Stimulated activated effector memory CD8-positive, alpha-beta T cell treated with anti-CD3 and anti-CD28 coated beads, Interleukin-12 subunit alpha, Interleukin-12 subunit beta, amount 100 ng/mL, for 72 hours (primary cell): ENCODE results near the gene ERG.

ENCODE experiments used
- ATAC-seq: fragments of 150-1000 bp; cut with Tn5 transposase; 2 replicates; pipeline ENCODE4 v1.10.0; 2021
- DNase-seq, 2 donors: peaks; one replicate each; pipeline ENCODE4 v3.0.0; 2021 to 2022; ENCODE audit warnings: low spot score in 2 of 2
- H3K27ac Mint-ChIP-seq: one replicate; pipeline ENCODE4 v1.8.0; 2022; ENCODE audit warnings: mild to moderate bottlenecking, mixed read lengths
- H3K36me3 Mint-ChIP-seq: one replicate; pipeline ENCODE4 v1.8.0; 2022; ENCODE audit warnings: mild to moderate bottlenecking, mixed read lengths
- H3K4me1 Mint-ChIP-seq: one replicate; pipeline ENCODE4 v1.8.0; 2022; ENCODE audit warnings: mixed read lengths
- H3K4me3 Mint-ChIP-seq: one replicate; pipeline ENCODE4 v1.8.0; 2022; ENCODE audit warnings: mild to moderate bottlenecking, mixed read lengths
- H3K9me3 Mint-ChIP-seq: one replicate; pipeline ENCODE4 v1.8.0; 2022; ENCODE audit warnings: mixed read lengths

The ERG gene

GRCh38 chr21:38440746-38441145 lies 57.5 kb downstream of the ERG start:
- Mint-ChIP-seq H3K36me3 (no peaks in the 10 kb centered on the region), H3K4me1 (no peaks in the 10 kb centered on the region), H3K4me3 (no peak overlapping the region), H3K9me3 (no peaks in the 10 kb centered on the region), H3K27ac (no peak overlapping the region)
- DNase-seq (no peak), ATAC-seq (no peak)

GRCh38 chr21:38439957-38440356 lies 58.3 kb downstream of the ERG start:
- H3K27ac Mint-ChIP-seq: no peak overlapping the region
- no peak overlapping the region for H3K4me3 Mint-ChIP-seq
- DNase-seq: no peak
- no peaks in the 10 kb centered on the region for H3K4me1 Mint-ChIP-seq
- H3K36me3 Mint-ChIP-seq: no peaks in the 10 kb centered on the region
- no peaks in the 10 kb centered on the region for H3K9me3 Mint-ChIP-seq
- no peak for ATAC-seq

DNA sequence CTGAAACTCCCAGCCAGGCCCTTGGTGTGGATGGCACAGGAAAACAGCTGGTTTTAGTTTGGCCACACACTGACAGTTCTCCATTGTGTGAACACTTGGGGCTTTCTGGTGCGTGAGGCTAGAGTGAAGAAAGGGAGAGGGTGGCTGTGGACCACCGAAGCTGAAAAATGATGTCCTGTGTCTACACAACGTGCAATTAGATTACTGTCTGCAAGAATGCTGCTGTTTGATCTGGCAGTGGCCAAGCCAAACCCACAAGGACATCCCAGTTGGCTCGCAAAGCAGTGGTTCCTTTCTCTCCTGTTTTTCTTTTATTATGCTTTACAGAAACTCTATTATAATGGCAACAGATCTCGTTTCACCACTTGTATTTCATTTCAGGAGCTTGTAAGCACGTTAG lies 58.9 kb downstream of the ERG start:
- Mint-ChIP-seq H3K4me1 (no peaks in the 10 kb centered on the region), H3K4me3 (no peak overlapping the region), H3K9me3 (no peaks in the 10 kb centered on the region), H3K27ac (no peak overlapping the region), H3K36me3 (no peaks in the 10 kb centered on the region)
- ATAC-seq (no peak), DNase-seq (no peak)

GRCh38 chr21:38438462-38438893 lies 59.8 kb downstream of the ERG start:
- Mint-ChIP-seq H3K4me1 (no peaks in the 10 kb centered on the region), H3K36me3 (no peaks in the 10 kb centered on the region), H3K27ac (no peak overlapping the region), H3K4me3 (no peak overlapping the region), H3K9me3 (no peaks in the 10 kb centered on the region)
- DNase-seq: no peak
- ATAC-seq: no peak

DNA sequence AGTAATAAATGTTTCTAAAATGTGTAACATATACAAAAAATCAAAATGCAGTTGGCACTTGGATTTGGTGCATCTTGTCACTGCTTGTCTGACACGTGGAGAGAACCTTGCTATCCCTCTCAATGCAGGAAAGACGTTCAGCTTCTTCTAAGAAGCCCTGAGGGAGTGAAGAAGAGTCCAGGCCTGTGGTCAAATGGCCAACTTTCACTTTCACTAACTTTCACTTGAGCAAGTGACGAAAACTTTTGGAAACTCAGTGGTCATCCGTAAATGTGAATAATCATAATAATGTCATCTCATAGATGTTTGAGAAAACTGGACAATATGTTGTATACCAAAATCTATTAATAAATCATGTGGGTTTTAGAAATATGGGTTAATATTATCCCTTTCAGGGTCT lies 61.9 kb downstream of the ERG start:
- DNase-seq: no peak
- no peak overlapping the region for H3K4me3 Mint-ChIP-seq
- H3K27ac Mint-ChIP-seq: no peak overlapping the region
- no peaks in the 10 kb centered on the region for H3K4me1 Mint-ChIP-seq
- no peak for ATAC-seq
- no peaks in the 10 kb centered on the region for H3K36me3 Mint-ChIP-seq
- no peaks in the 10 kb centered on the region for H3K9me3 Mint-ChIP-seq

GRCh38 chr21:38434913-38435533 lies 63.3 kb downstream of the ERG start:
- ATAC-seq (no peak), DNase-seq (no peak)
- Mint-ChIP-seq H3K36me3 (no peaks in the 10 kb centered on the region), H3K27ac (no peak overlapping the region), H3K4me1 (no peaks in the 10 kb centered on the region), H3K4me3 (no peak overlapping the region), H3K9me3 (no peaks in the 10 kb centered on the region)

DNA sequence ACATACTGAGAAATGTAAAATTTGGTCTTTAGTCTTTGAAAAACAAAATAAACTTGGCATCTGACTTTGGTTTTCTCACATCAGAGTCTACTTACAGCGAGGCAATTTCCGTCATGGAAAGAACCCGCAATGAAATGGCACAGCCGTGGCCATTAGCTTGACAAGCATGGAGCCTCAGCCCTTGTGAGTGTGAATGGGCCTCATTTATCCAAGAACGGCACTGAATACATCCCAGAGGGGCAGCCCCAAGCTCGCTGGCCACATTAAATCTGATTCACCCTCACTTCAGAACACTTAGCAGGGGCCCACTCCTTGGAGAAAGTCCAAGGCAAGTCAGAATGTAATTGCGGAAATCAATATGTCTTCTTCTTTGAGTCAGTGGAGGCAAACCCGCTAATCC lies 64.8 kb downstream of the ERG start:
- ATAC-seq (no peak), DNase-seq (no peak)
- no peaks in the 10 kb centered on the region for H3K9me3 Mint-ChIP-seq
- H3K27ac Mint-ChIP-seq: no peak overlapping the region
- H3K4me1 Mint-ChIP-seq: no peaks in the 10 kb centered on the region
- H3K4me3 Mint-ChIP-seq: no peak overlapping the region
- no peaks in the 10 kb centered on the region for H3K36me3 Mint-ChIP-seq

- H3K36me3 Mint-ChIP-seq: no peaks in the 10 kb centered on the region
- no peaks in the 10 kb centered on the region for H3K9me3 Mint-ChIP-seq
- no peak overlapping the region for H3K27ac Mint-ChIP-seq
- no peak overlapping the region for H3K4me3 Mint-ChIP-seq
- no peak for ATAC-seq
- no peak for DNase-seq
- H3K4me1 Mint-ChIP-seq: no peaks in the 10 kb centered on the region
Measured at GRCh38 chr21:38430401-38430984, 67.8 kb downstream of the ERG start.

- no peaks in the 10 kb centered on the region for H3K9me3 Mint-ChIP-seq
- no peaks in the 10 kb centered on the region for H3K4me1 Mint-ChIP-seq
- ATAC-seq (no peak), DNase-seq (no peak)
- no peak overlapping the region for H3K27ac Mint-ChIP-seq
- H3K36me3 Mint-ChIP-seq: no peaks in the 10 kb centered on the region
- no peak overlapping the region for H3K4me3 Mint-ChIP-seq
Measured at GRCh38 chr21:38429011-38429410, 69.3 kb downstream of the ERG start.

DNA sequence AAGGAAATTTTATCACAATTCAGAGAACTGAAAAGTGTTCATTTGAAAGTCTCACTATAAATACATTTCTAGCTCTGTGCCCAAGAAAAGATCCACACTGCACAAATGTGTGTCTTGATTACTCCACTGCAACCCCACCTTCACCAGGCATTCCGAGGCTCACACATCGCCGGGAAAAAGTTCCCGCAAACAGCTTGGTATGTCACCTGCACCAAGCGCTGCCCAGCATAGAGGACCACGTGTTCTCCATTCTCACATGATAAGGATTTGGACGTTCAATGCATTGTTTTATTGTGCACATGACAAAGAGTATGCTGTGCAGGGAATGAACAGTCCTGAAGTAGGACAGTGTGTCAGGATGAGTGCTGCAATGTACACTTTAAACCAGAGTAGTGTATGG lies 70.1 kb downstream of the ERG start:
- DNase-seq (no peak), ATAC-seq (no peak)
- H3K4me1 Mint-ChIP-seq: no peaks in the 10 kb centered on the region
- peaks cover 2% of the 10 kb centered on the region for H3K9me3 Mint-ChIP-seq
- H3K4me3 Mint-ChIP-seq: no peak overlapping the region
- no peaks in the 10 kb centered on the region for H3K36me3 Mint-ChIP-seq
- no peak overlapping the region for H3K27ac Mint-ChIP-seq

- Mint-ChIP-seq H3K4me1 (no peaks in the 10 kb centered on the region), H3K9me3 (peaks cover 2% of the 10 kb centered on the region), H3K36me3 (no peaks in the 10 kb centered on the region), H3K4me3 (no peak overlapping the region), H3K27ac (no peak overlapping the region)
- ATAC-seq (no peak), DNase-seq (no peak)
Measured at GRCh38 chr21:38424305-38425019, 73.8 kb downstream of the ERG start.

GRCh38 chr21:38422082-38422481 lies 76.2 kb downstream of the ERG start:
- Mint-ChIP-seq H3K4me3 (no peak overlapping the region), H3K9me3 (peaks cover 2% of the 10 kb centered on the region), H3K27ac (no peak overlapping the region), H3K36me3 (no peaks in the 10 kb centered on the region), H3K4me1 (no peaks in the 10 kb centered on the region)
- ATAC-seq (no peak), DNase-seq (no peak)

DNA sequence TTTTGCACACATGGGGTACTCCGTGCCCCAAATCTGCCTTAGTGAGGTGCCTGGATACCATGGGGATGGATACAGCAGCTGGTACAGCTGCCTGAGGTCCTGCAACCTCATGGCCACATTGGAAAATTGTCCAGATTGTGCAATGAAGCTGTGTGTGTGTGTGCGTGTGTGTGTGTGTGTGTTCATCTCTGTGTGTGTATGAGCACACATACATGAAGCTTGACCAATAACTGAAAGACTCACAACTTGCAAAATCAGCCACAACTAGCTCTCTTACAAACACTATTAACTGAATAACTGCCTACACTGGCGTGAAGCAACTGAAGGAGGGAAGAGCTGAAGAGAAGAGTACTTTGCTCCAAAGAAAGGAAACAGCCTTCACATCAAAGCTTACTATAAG lies 78.1 kb downstream of the ERG start:
- ATAC-seq (no peak), DNase-seq (no peak)
- Mint-ChIP-seq H3K4me3 (no peak overlapping the region), H3K36me3 (no peaks in the 10 kb centered on the region), H3K4me1 (no peaks in the 10 kb centered on the region), H3K9me3 (peaks cover 2% of the 10 kb centered on the region), H3K27ac (no peak overlapping the region)

- H3K36me3 Mint-ChIP-seq: no peaks in the 10 kb centered on the region
- no peak overlapping the region for H3K27ac Mint-ChIP-seq
- no peaks in the 10 kb centered on the region for H3K9me3 Mint-ChIP-seq
Measured at GRCh38 chr21:38417726-38418125, 80.6 kb downstream of the ERG start.

GRCh38 chr21:38416791-38417190 lies 81.5 kb downstream of the ERG start:
- H3K4me3 Mint-ChIP-seq: no peak overlapping the region
- DNase-seq (no peak), ATAC-seq (no peak)
- no peaks in the 10 kb centered on the region for H3K36me3 Mint-ChIP-seq
- H3K4me1 Mint-ChIP-seq: no peaks in the 10 kb centered on the region
- no peak overlapping the region for H3K27ac Mint-ChIP-seq
- peaks cover 6% of the 10 kb centered on the region for H3K9me3 Mint-ChIP-seq

More at GRCh38 chr21:38417726-38418125, 80.6 kb downstream of the ERG start:
- DNase-seq (no peak), ATAC-seq (no peak)
- H3K4me1 Mint-ChIP-seq: no peaks in the 10 kb centered on the region
- H3K4me3 Mint-ChIP-seq: no peak overlapping the region

DNA sequence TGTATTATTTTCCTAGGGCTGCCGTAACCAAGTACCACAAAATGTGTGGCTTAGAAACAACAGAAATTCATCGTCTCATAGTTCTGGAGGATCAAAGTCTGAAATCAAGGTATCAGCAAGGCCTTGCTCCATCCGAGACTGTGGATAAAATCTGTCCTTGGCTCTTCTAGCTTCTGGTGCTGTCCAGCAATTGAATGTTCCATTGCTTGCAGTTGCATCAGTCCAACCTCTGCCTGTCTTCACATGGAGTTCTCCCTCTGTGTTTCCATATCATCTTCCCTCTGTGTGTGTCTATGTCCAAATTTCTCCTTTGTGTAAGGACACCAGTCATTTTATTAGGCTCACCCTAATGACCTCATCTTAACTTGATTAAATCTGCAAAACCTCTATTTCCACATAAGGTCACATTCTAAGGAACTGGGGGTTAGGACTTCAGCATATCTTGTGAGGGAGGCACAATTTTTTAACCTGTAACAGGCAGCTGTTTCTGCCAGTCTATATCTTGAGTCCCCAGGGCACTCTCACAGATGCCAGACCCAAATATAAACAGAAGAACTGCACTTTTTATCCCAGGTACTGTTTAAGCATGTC lies 84.2 kb downstream of the ERG start:
- Mint-ChIP-seq H3K36me3 (no peaks in the 10 kb centered on the region), H3K27ac (no peak overlapping the region), H3K4me1 (no peaks in the 10 kb centered on the region), H3K9me3 (peaks cover 6% of the 10 kb centered on the region), H3K4me3 (no peak overlapping the region)
- DNase-seq (no peak), ATAC-seq (no peak)
